ENCODE measurements around the gene PTTG1IP.

The PTTG1IP gene

DNA sequence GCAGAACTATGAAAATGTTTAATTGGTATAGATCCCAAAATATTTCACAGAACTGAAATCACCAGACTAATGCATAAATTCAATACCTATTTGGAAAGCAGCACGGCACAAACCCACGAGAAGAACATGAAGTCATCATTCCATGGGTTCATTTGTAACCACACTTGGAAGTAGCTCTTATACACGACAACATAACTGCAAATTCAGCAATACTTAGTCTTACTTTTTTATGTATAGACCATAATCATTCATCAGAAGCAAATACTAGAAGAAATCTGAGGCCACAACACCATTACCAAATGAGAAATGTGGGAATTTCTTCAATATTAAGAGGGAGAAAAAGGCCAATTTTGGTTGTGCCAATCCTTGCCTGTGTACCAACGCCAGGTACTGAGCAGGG is 67.6 kb downstream of the PTTG1IP start:
- DNase-seq = no peak

GRCh38 chr21:44805226-44805625 is 68.3 kb downstream of the PTTG1IP start:
- DNase-seq = no peak

- DNase-seq = no peak
These were observed 68.7 kb downstream of the PTTG1IP start for GRCh38 chr21:44804762-44805161.

DNA sequence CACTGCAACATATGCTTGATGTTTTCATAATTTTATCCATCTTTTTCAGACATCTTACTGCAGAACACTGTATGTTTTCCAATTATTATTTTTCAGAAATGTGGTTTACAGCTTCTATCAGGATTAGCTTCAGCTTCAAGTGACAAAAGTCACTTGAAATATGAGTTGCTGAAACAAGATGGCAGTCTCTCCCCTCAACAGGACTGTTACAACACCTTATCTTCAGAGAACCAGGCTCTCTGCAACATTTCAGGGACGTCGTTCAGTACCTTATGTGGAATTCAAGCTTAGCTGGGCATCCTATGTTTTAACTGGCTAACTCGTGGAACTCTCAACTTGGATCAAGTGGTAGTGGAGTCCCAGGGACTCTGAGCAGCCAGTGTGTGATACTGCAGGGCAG is 69.8 kb downstream of the PTTG1IP start:
- DNase-seq = no peak

DNA sequence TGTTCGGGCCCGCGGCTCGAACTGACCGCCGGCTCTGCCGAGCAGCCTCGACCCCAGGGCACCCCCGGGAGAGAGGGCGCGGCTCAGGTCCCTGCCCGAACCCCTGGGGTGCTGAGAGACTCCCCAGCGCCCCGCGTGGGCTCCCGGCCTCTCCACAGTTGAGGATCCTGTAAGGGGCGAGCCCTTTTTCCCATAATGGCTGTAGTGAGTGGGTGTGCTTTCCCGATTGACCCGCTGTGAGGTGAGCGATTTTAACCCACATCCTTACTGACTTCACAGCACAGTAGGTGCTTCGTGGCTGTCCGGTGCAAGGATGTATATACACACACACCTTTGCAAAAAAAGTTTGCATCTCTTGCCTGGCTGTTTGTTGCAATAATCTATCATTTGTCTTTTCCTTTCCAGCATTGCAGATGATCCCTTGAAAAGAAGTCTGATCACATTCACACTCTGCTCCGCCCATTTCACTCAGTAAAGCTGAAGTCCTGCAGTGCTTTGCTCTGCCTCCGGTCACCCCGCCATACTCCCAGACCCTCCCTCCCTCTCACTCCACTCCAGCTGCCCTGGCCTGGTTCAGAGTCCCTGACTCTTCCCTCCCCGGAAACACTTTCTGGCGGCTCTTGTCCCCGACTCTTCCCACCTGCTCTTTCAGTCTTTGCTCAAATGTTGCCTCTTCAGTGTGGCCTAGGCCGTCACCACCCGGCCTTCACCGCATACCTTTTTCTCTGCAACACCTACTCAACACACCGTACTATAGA is 70.9 kb downstream of the PTTG1IP start:
- DNase-seq = no peak

DNA sequence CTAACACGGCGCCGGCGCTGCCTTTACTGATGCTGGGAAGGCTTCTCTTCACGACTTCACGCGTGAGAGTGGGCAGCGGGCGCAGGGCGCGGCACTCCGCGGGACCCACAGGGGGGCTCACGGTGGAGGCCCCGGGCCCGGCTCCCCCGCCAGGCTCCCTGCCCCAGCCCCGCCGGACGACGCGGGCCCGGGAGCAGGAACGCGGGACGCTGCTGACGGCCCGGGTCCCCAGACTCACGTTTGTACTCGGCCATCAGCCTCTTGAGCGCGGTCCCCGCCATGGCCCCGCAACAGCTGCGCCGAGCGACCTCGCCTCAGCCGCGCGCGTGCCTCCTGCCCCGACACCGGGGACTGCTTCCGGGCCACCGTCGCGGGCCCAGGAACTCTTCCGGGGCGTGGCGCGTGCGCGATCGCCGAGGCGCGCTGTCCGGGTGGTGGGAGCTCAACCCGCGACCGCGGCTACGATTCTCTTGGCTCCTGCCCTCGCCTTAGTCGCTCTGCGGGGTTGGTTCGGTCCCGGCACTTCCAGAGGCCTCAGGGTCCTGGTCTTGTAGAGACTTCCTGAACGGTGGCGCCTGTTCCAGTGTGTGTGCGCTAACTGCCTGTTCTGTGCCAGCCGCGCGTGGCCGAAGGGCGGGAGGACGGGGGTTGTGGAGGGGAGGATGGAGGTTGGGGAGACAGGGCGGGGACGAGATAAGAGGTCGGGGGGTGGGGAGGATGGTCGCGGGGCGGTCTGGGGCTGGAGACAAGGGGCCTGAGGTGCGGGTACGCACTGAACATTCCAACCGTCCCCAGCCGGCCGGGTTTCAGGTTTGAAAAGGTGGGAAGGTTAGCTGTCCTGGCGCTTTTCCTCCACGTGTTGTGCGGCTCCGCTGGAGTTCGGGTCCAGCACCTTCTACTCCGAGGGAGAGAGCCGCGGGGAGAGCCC is 71.8 kb downstream of the PTTG1IP start, which contains the start of gene UBE2G2:
TSS of gene UBE2G2 (minus strand) at position 353 of the 928 bp plus-strand sequence. CDS start at position 281, 72 bp downstream.
- peak; percentile 27 to 86 (median 68) for DNase-seq

DNA sequence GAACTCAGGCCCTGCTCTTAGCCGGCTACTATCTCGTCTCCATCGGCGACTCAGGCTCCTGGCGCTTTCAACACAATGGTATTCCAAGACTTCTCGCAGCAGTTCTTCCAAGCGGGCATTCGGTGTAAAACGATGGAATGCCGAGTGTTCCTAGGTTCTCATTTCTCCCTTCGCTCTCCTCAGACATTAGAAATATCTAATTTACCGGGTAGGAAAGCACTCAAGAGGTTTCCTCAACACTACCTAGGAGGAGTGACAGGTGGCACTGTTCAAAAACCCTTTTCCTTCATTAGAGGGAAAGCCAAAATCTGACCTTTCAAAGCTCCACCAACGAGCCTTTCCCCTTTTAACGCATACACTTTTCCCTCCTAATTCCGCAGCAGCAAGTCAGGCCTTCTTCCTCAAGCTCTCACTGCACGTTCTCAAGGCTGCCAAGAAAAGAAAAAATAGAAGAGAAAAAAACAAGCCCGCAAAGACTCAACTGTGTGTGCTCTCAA is 72.5 kb downstream of the PTTG1IP start:
- peak in 1 of 51 donors; percentile 45 for DNase-seq

DNA sequence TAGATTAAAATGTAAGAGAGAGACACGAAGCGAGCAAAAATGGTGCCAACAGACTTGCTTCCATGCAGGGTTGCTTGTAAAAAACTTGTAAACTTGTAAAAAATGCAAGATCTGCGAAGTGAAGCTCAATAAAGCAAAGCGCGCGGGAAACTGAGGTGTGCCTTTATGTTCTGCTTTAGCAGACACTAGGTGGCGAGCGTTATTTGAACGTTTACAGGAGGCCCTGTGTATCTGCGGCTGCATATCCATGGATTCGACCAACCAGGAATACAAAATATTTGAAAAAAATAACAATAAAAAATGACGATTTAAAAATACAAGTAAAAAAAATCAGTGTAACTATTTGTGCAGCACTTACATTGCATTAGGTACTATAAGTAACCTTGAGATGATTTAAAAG is 73.4 kb downstream of the PTTG1IP start:
- no peak for DNase-seq

GRCh38 chr21:44799646-44800045 is 73.8 kb downstream of the PTTG1IP start:
- DNase-seq = no peak

Measured in hypothalamus (tissue), 51 donors.